ENCODE data around the gene LRRC4.

LRRC4 gene

GRCh38 chr7:128027485-128027980, 3.7 kb downstream of the LRRC4 start:
- no peak for DNase-seq (ENCODE audit: low read depth in 2 of 2)
- H3K4me3 ChIP-seq (replicated peaks in 1 of 2; ENCODE audit: low read depth in 2 of 2, low read length in 2 of 2) = no peak overlapping the region

GRCh38 chr7:128026551-128026950, 4.7 kb downstream of the LRRC4 start:
- H3K4me3 ChIP-seq (replicated peaks in 1 of 2; ENCODE audit: low read depth in 2 of 2, low read length in 2 of 2) = no peak overlapping the region
- DNase-seq (ENCODE audit: low read depth in 2 of 2) = no peak
- TF ChIP-seq CTCF (IDR thresholded peaks at IDR 0.05; ENCODE audit: low read depth, low read length) = no peak

More at GRCh38 chr7:128027485-128027980, 3.7 kb downstream of the LRRC4 start:
- TF ChIP-seq CTCF (IDR thresholded peaks at IDR 0.05; ENCODE audit: low read depth, low read length) = no peak

GRCh38 chr7:128025819-128026218, 5.4 kb downstream of the LRRC4 start:
- DNase-seq (ENCODE audit: low read depth in 2 of 2) = no peak
- H3K4me3 ChIP-seq (replicated peaks in 1 of 2; ENCODE audit: low read depth in 2 of 2, low read length in 2 of 2) = no peak overlapping the region
- no peak for TF ChIP-seq CTCF (IDR thresholded peaks at IDR 0.05; ENCODE audit: low read depth, low read length)

- TF ChIP-seq CTCF (IDR thresholded peaks at IDR 0.05; ENCODE audit: low read depth, low read length) = no peak
- DNase-seq (ENCODE audit: low read depth in 2 of 2) = peak in 1 of 2 donors; percentile 48
- H3K4me3 ChIP-seq (replicated peaks in 1 of 2; ENCODE audit: low read depth in 2 of 2, low read length in 2 of 2) = no peak overlapping the region
These were observed 5.9 kb downstream of the LRRC4 start for GRCh38 chr7:128025380-128025779.

GRCh38 chr7:128024151-128024550, 7.1 kb downstream of the LRRC4 start:
- TF ChIP-seq CTCF (IDR thresholded peaks at IDR 0.05; ENCODE audit: low read depth, low read length) = no peak
- no peak for DNase-seq (ENCODE audit: low read depth in 2 of 2)
- H3K4me3 ChIP-seq (replicated peaks in 1 of 2; ENCODE audit: low read depth in 2 of 2, low read length in 2 of 2) = no peak overlapping the region

GRCh38 chr7:128022631-128023532, 8.4 kb downstream of the LRRC4 start:
- H3K4me3 ChIP-seq (replicated peaks in 1 of 2; ENCODE audit: low read depth in 2 of 2, low read length in 2 of 2) = no peak overlapping the region
- DNase-seq (ENCODE audit: low read depth in 2 of 2) = peak; percentile 33 to 56
- no peak for TF ChIP-seq CTCF (IDR thresholded peaks at IDR 0.05; ENCODE audit: low read depth, low read length)
